ENCODE results near the gene DIP2C.
"Not testable (repeated sequence)": the region's sequence is repeated elsewhere in the genome, so short reads cannot be mapped to it uniquely, and the experiment has no call there.

The DIP2C gene

DNA sequence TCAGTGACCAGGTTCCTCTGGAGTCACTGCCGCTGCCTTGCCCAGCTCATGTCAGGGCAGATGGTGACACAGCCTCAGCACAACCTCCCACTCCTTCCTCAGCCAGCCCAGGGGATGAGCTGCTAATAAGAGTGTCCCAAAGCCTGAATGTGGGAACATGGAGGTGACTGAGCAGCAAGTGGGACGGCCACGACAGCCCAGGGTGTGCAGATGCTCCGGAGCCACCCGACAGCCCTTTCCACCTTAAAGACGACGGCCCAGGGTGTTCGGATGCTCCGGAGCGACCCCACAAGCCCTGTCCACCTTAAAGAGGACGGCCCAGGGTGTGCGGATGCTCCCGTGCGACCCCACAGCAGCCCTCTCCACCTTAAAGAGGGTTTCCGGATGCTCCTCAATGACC, 89.2 kb downstream of the DIP2C start:
- no peaks in the 10 kb centered on the region for H3K36me3 ChIP-seq
- H3K4me3 ChIP-seq (ENCODE audit: low read depth, low read length): no peak overlapping the region
- no peaks in the 10 kb centered on the region for H3K27me3 ChIP-seq (ENCODE audit: insufficient read depth, low read depth, severe bottlenecking)
- no peaks in the 10 kb centered on the region for H3K9me3 ChIP-seq (ENCODE audit: severe bottlenecking)
- H3K27ac ChIP-seq: no peak overlapping the region
- TF ChIP-seq, protein P1, sequence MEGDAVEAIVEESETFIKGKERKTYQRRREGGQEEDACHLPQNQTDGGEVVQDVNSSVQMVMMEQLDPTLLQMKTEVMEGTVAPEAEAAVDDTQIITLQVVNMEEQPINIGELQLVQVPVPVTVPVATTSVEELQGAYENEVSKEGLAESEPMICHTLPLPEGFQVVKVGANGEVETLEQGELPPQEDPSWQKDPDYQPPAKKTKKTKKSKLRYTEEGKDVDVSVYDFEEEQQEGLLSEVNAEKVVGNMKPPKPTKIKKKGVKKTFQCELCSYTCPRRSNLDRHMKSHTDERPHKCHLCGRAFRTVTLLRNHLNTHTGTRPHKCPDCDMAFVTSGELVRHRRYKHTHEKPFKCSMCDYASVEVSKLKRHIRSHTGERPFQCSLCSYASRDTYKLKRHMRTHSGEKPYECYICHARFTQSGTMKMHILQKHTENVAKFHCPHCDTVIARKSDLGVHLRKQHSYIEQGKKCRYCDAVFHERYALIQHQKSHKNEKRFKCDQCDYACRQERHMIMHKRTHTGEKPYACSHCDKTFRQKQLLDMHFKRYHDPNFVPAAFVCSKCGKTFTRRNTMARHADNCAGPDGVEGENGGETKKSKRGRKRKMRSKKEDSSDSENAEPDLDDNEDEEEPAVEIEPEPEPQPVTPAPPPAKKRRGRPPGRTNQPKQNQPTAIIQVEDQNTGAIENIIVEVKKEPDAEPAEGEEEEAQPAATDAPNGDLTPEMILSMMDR (IDR thresholded peaks at IDR 0.05; ENCODE audit: low read depth, low read length): no peak
- DNase-seq: no peak

GRCh38 chr10:599767-600166, 89.7 kb downstream of the DIP2C start:
- DNase-seq: no peak
- TF ChIP-seq, protein P1 (IDR thresholded peaks at IDR 0.05; ENCODE audit: low read depth, low read length): no peak
- Histone ChIP-seq H3K27ac (no peak overlapping the region), H3K9me3 (ENCODE audit: severe bottlenecking) (no peaks in the 10 kb centered on the region), H3K27me3 (ENCODE audit: insufficient read depth, low read depth, severe bottlenecking) (no peaks in the 10 kb centered on the region), H3K36me3 (no peaks in the 10 kb centered on the region), H3K4me3 (ENCODE audit: low read depth, low read length) (no peak overlapping the region)

DNA sequence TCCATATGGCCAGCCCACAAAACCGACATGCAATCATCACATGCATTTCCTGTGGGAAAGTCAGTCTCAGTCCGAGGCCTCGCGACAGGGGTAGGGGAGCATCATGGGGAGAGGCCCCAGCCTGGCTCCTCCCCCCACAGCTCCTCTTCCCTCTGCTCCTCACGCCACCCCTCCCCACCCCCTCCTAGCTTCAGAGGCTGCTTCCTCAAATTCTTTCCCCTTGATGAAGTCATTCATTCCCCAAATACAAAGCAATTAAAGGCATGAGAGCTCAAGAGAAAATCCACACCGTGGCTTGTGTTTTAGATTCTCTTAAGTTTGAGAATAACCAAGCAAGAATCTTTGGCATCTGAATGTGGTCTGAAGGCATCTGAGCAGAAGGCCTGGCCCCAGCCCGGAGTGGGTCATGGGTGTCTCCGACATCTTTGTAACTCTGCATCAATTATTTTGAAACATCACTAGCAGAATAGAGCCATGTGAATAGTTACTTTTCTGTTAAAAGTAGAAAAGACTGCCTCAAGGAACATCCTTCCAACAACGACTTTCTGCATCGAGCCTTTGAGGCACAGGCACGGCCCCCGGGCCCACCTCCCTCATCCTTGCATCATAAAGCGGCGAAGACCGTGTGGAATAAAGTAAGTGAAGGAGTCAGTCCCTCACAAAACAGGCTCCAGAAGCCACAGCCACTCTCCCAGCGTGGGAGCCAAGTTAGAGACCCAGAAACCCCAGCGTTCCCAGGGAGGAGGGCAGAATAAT, 90.9 kb downstream of the DIP2C start:
- no peak for DNase-seq
- H3K27ac ChIP-seq: no peak overlapping the region
- H3K9me3 ChIP-seq (ENCODE audit: severe bottlenecking): no peaks in the 10 kb centered on the region
- H3K36me3 ChIP-seq: no peaks in the 10 kb centered on the region
- no peak overlapping the region for H3K4me3 ChIP-seq (ENCODE audit: low read depth, low read length)
- no peaks in the 10 kb centered on the region for H3K27me3 ChIP-seq (ENCODE audit: insufficient read depth, low read depth, severe bottlenecking)
- TF ChIP-seq, protein P1 (IDR thresholded peaks at IDR 0.05; ENCODE audit: low read depth, low read length): no peak

- no peaks in the 10 kb centered on the region for H3K36me3 ChIP-seq
- no peak overlapping the region for H3K27ac ChIP-seq
- H3K4me3 ChIP-seq (ENCODE audit: low read depth, low read length): no peak overlapping the region
- DNase-seq: no peak
- TF ChIP-seq, protein P1 (IDR thresholded peaks at IDR 0.05; ENCODE audit: low read depth, low read length): no peak
- no peaks in the 10 kb centered on the region for H3K27me3 ChIP-seq (ENCODE audit: insufficient read depth, low read depth, severe bottlenecking)
- H3K9me3 ChIP-seq (ENCODE audit: severe bottlenecking): no peaks in the 10 kb centered on the region
Measured at GRCh38 chr10:597976-598375, 91.5 kb downstream of the DIP2C start.

GRCh38 chr10:596725-597345, 92.6 kb downstream of the DIP2C start:
- Histone ChIP-seq H3K36me3 (no peaks in the 10 kb centered on the region), H3K9me3 (ENCODE audit: severe bottlenecking) (no peaks in the 10 kb centered on the region), H3K27ac (no peak overlapping the region), H3K4me3 (ENCODE audit: low read depth, low read length) (no peak overlapping the region), H3K27me3 (ENCODE audit: insufficient read depth, low read depth, severe bottlenecking) (no peaks in the 10 kb centered on the region)
- TF ChIP-seq, protein P1 (IDR thresholded peaks at IDR 0.05; ENCODE audit: low read depth, low read length): no peak
- DNase-seq: no peak

- H3K9me3 ChIP-seq (ENCODE audit: severe bottlenecking); H3K27ac ChIP-seq; DNase-seq; H3K27me3 ChIP-seq (ENCODE audit: insufficient read depth, low read depth, severe bottlenecking); H3K36me3 ChIP-seq; H3K4me3 ChIP-seq (ENCODE audit: low read depth, low read length): not testable (repeated sequence)
Measured at GRCh38 chr10:596131-596530, 93.3 kb downstream of the DIP2C start.

All from WERI-Rb-1 (cell line).